SH-SY5Y (cell line): ENCODE measurements around the gene NMNAT3.

Source experiments
- GATA2 ChIP-seq: IDR thresholded peaks from 2 replicates; pipeline ENCODE4 v1.6.1; 2011; ENCODE audit warnings: mild to moderate bottlenecking, low read depth, low read length
- GATA3 ChIP-seq: IDR thresholded peaks from 2 replicates; pipeline ENCODE4 v1.6.1; 2011; ENCODE audit warnings: low read depth, mild to moderate bottlenecking, low read length, moderate library complexity

Gene NMNAT3

GRCh38 chr3:139677388-139678155 lies at the start of gene NMNAT3:
NMNAT3 (minus strand) TSS chr3:139677972; CDS start chr3:139627724, 50,248 bp downstream.
- TF ChIP-seq GATA3 (no peak), GATA2 (no peak)

- no peak for TF ChIP-seq GATA3
- no peak for TF ChIP-seq GATA2
Observed at GRCh38 chr3:139721370-139721769, 43.6 kb upstream of the NMNAT3 start.

DNA sequence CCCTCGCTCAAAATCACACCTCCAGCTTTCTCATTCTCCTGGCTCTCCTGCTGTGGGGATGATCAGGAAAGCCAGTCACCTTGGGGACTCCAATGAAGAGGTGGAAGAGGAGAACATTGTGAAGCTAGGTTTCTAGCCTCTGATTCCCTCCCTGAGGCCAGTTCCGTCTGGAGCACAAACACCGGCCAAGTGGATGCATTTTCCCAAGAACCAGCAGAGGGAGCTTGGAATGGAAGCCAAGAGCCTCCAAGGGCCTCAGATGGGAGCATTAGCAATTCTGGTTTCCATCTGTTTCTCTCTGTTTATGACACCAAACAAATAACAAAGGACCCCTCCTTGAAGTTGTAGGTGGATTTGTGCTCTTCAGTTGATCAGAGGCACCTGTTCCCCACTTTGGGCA lies 40.6 kb upstream of the NMNAT3 start:
- TF ChIP-seq GATA2 (no peak), GATA3 (no peak)

DNA sequence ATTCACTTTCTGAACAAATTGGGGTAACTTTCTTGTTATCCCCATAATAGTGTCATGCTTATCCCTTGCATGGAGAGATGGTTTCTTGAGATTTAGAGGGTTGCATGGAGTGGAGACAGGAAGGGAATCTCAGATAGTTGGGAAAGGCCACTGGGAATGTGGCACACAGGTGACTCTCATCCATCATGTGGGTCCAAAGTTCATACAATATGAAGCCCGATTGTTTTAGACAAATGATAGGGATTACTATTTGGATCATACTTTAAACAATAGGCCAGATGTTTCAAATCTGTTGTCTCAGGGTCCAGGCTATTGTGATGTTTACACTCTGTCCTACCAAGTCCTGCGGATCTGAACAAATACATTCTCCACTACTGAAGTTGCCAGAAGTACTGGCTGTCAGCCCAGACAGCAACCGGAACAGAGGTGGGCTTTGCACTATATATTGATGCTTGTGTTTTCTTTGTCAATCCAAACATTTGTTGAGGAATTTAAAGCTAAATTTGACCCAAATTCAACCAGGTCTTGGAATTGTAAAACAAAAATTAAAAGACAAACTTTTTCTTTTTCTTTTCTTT lies 39.2 kb upstream of the NMNAT3 start:
- TF ChIP-seq GATA3: no peak
- no peak for TF ChIP-seq GATA2

DNA sequence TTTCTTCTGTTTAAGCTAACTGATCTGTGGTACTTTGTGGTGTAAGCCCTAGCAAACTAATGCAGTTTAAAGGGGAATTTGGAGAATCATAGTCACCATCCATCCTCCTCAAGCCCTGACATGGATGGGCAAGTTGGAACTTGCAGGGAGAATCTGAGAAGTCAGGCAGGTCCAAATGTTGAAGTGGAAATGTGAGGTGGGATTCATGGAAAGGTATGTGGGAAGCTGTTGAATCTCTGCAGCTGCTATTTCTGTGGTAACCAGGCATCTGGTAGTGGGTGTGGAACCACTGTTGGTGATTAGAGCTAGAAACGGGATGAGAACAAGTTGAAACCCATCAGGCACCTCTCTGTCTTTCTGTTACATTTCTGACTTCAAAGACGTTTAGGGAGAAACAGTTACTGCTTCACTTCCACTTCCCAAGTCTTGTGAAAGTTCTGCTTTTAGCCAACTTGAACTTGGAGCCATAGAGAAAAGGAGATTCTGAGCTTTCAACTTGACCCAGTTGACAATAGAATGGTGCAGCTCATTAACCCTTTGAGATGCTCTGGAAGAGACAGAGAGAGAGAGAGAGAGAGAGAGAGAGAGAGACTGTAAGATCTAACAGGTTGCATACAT lies 38.1 kb upstream of the NMNAT3 start:
- TF ChIP-seq GATA2 (no peak), GATA3 (no peak)

DNA sequence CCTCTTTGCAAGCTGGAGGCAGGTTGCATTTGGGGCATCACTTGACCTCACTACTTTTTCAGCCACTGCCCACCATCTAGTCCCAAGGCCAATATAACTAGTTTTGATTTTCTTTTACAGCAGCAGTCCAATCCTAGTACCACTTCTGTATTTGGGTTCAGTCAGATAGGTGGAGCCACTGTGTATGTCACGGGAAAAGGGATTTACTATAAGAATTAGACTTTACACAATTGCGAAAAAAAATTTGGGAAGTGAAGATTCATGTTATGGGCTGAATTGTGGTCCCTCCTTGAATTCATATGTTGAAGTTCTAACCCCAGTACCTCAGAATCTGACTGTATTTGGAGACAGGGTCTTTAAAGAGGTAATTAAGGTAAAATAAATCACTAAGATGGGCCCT lies 37.4 kb upstream of the NMNAT3 start:
- TF ChIP-seq GATA3 (no peak), GATA2 (no peak)

GRCh38 chr3:139710212-139710611 lies 32.4 kb upstream of the NMNAT3 start:
- TF ChIP-seq GATA2: no peak
- TF ChIP-seq GATA3: no peak

- TF ChIP-seq GATA3: no peak
- TF ChIP-seq GATA2: no peak
Observed at GRCh38 chr3:139705631-139706030, 27.9 kb upstream of the NMNAT3 start.

DNA sequence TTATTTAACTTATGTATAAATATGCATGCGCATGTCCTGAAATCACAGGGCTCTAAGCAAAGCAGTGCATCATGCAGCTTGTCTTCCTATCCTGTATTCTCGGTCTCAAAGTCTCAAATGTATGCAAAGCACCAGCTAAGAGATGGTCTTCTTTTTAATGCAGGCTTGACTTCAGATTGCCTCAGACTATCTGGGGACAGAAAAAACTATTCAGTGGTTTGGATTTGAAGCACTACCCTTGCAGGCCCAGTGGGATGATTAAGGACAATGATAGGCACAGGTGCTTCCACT lies 18.5 kb upstream of the NMNAT3 start:
- TF ChIP-seq GATA2 (no peak), GATA3 (no peak)

GRCh38 chr3:139695426-139696313 lies 17.9 kb upstream of the NMNAT3 start:
- TF ChIP-seq GATA2: no peak
- no peak for TF ChIP-seq GATA3

DNA sequence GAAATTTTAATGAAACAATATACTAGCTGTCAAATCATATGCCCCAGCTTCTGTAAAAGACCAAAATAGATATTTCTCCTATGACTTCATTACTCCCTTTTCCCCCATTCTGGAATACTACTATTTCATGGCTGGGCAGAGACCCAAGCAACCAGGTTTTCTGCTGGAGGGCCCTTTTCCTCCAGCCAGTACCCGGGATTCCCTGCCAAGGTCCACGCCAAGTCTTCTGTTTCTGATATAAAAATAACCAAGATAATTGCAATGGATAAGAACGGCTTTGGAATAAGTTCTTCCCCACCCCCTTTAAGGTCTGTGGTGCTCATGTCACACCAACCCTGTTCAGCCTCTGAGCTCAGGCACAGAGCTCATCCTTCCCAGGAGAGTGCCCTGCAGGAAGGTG lies 17.2 kb upstream of the NMNAT3 start:
- TF ChIP-seq GATA2: no peak
- TF ChIP-seq GATA3: no peak

GRCh38 chr3:139694542-139694941 lies 16.8 kb upstream of the NMNAT3 start:
- TF ChIP-seq GATA2: no peak
- TF ChIP-seq GATA3: no peak

DNA sequence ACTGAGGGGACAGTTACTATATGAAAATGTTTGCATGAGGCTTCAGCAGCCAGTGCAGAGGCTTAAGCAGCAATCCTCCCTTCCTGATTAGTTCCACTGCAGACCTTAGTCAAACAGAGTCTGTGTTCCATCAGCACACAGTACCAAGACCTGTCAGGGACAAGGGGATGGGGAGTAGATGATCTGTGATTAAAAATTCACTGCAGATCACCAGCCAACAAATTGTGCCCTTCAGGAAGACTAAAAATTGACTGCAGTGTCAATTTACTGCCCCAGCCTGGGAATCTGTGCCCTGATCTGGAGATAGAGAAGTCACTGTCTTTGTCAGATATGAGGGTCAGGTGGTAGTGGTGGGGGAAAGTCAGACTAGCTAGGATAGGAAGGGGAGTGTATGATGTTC lies 13.8 kb upstream of the NMNAT3 start:
- peak; percentile 100 for TF ChIP-seq GATA2
- peak; percentile 99 for TF ChIP-seq GATA3

- TF ChIP-seq GATA2: no peak
- TF ChIP-seq GATA3: no peak
Observed at GRCh38 chr3:139689708-139690228, 12.0 kb upstream of the NMNAT3 start.

GRCh38 chr3:139689122-139689521 lies 11.3 kb upstream of the NMNAT3 start:
- TF ChIP-seq GATA2 (no peak), GATA3 (no peak)
